GM19035 (cell line): ENCODE data around the gene OSBPL3.

Source experiments
- ATAC-seq: cut with Tn5 transposase; IDR thresholded peaks from one replicate; pipeline ENCODE4 v1.9.1; 2021; ENCODE audit not compliant: unreplicated experiment

OSBPL3 gene

GRCh38 chr7:24980534-24981170 lies 674 bp upstream of the OSBPL3 start:
- ATAC-seq = peak; percentile 15

- peak; percentile 51 for ATAC-seq
Measured at GRCh38 chr7:24979470-24979862, 512 bp downstream of the OSBPL3 start.

GRCh38 chr7:24978843-24979469 lies 1.0 kb downstream of the OSBPL3 start:
- peak; percentile 0 for ATAC-seq

DNA sequence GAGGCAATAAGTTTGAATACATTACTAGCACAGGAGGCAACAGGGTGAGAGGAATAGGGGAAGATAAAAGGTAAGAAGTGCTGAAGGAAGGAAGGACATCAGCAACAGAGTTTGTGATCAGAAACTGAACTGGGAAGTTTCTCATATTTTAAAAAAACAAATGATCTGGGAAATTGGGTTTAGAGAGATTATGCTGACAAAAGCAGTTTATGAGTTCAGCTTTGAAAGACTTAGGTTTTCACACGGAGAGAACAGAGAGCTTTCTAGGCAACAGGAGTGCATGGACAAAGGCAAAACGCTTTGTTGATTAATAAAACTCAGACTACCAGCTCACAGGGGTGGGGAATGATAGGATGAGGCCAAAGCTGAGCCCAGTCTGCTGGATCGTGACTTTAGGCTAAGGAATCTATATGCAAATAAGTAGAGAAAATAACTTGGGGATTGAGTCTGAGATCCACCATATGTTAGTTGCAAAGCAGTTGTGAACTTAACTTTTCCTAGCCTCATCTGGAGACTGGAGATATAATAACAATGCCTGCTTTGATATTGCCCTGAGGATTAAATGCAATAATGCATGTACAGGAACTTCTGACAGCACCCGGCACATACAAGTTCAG lies 4.2 kb downstream of the OSBPL3 start:
- ATAC-seq = no peak

- no peak for ATAC-seq
Measured at GRCh38 chr7:24975172-24975571, 4.8 kb downstream of the OSBPL3 start.

DNA sequence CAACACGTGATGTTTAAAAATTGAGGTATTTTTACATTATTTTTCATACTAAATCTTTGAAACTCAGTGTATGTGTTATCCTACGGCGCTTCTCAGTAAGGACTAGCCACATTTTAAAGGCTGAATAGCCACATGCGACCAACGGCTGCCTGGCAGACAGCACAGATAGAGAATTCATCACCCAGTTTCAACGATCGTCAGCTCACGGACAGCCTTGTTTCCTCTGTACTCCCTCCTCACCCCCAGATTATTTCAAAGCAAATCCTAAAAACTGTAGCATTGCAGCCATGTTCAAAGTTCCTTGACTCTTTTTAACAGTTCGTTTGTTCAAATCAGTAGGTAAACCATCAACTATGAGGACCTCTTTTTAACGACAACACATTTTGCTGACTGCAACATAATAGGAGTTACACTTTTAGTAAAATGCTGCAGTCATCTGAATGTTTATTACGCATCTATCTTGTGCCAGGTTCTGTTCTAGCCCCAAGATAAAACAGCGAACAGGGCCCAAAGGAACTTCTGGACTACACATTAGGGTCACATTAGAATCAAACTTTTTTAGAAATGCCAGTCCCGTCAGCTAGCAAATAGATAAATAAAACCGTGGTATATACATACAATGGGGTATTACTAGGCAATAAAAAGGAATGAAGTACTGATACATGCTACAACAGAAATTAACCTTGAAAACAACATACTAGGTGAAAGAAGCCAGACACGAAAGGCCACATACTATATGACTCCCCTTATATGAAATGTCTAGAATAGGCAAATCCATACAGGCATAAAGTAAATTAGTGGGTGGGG lies 5.7 kb downstream of the OSBPL3 start:
- no peak for ATAC-seq

DNA sequence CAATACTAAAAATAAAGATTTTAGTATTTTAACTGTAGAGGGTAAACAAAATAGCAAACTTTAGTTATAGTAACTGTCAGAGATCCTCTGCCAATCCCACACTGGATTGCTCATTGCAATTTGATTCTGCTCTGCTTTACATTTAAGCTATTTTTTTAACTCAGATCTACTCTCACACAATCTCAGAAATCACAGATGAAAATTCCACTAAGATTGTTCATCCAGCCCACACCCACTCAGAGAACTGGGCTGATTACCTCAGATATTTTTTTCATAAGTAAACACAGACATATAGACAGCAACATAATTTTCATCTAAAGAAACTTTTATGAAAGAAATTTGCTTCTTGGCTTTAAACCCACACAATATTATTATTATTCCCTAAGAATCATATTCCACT lies 7.0 kb downstream of the OSBPL3 start:
- ATAC-seq = no peak

GRCh38 chr7:24972166-24972477 lies 7.9 kb downstream of the OSBPL3 start:
- no peak for ATAC-seq

- ATAC-seq = no peak
Measured at GRCh38 chr7:24971333-24972165, 8.4 kb downstream of the OSBPL3 start.

GRCh38 chr7:24970676-24971075 lies 9.3 kb downstream of the OSBPL3 start:
- ATAC-seq = no peak

DNA sequence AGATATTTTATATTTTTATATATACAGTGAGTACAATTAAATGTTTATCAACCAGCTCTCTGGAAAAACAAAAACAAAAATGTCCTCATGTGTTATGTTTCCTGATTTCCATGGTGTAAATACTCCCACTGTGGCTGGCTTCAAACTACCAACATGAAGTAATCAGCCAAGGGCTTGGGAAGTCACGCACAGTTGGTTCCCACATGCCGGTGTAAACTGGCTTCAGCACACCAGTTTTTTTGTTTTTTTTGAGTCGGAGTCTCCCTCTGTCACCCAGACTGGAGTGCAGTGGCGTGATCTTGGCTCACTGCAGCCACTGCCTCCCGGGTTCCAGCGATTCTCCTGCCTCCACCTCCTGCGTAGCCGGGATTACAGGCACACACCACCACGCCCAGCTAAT lies 11.8 kb downstream of the OSBPL3 start:
- ATAC-seq = no peak

DNA sequence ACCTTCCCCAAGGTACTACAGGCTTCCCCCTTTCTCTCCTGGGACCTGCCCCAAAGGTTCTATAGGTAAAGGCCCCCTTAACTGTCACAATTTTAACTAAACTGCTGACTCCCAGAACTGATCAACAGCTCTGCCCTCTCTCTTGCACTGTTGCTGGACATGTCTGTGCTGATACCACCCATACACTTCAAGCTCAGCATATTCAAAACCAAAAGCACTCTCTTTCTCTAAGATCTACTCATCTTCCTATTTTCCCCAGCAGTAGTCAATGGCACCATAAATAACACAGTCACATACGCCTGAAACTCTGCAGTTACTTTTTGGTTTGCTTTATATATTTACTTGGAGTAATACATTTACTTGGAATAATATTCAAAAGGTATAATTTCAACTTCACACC lies 12.3 kb downstream of the OSBPL3 start:
- no peak for ATAC-seq

GRCh38 chr7:24966802-24967201 lies 13.2 kb downstream of the OSBPL3 start:
- no peak for ATAC-seq

DNA sequence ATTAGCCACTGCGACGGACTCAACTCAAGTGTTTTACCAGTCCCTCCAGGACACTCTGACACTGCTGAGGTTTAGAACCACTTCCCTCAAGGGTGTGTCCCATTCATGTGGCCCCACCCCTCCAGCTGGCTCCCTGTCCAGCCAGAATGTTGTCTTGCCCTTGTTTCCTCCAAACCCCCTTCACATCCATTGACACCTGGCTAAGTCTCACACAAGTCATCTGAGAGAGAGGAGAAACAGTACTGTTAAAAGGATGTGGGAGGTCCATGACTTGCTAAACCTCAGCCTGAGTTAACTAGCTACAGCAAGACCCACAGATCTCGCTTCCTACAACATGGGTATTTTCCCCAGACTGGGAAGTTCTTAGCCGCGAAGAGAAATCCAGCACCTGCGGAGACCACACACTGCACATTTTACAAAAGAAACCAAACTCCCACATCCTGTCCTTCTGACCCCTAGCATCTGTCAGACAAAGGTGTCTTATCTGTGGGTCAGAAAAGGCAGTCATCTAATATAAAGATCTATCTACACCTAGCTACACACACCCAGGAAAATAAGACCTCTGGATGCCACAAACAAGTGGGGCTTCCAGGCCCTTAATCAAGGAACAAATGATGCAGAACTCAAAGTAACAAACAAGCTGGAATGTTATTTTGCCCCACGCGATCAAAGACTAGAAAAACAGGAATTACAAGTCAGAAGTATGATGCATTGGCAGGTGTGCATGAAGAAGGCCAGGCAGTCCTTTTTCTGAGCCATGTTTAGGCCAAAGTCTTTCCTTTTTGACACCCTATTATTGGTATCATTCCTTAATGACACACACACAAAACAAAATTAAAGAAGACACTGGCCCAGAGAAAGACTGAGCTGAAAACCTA lies 13.9 kb downstream of the OSBPL3 start:
- ATAC-seq = peak; percentile 83

- no peak for ATAC-seq
Measured at GRCh38 chr7:24964191-24964590, 15.8 kb downstream of the OSBPL3 start.

DNA sequence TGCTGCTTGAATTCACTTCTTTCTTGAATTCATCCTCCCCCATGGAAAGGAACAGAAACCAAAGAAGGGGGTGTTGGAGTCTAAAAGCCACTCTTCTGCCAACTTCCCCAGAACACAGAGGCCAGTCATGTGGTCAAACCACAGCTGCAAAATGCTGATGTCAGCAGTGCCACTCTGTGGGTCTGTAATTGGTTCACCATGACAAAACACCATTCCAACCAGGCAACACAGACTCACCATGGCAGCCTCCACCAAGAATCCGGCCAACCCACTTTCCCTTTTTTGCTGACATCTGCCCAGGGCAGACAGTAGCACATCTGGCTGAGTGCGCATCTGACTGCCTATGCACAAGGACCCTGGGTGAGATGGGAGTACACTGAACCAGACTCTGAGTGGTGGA lies 16.8 kb downstream of the OSBPL3 start:
- peak; percentile 25 for ATAC-seq

- ATAC-seq = no peak
Measured at GRCh38 chr7:24962418-24962962, 17.5 kb downstream of the OSBPL3 start.

DNA sequence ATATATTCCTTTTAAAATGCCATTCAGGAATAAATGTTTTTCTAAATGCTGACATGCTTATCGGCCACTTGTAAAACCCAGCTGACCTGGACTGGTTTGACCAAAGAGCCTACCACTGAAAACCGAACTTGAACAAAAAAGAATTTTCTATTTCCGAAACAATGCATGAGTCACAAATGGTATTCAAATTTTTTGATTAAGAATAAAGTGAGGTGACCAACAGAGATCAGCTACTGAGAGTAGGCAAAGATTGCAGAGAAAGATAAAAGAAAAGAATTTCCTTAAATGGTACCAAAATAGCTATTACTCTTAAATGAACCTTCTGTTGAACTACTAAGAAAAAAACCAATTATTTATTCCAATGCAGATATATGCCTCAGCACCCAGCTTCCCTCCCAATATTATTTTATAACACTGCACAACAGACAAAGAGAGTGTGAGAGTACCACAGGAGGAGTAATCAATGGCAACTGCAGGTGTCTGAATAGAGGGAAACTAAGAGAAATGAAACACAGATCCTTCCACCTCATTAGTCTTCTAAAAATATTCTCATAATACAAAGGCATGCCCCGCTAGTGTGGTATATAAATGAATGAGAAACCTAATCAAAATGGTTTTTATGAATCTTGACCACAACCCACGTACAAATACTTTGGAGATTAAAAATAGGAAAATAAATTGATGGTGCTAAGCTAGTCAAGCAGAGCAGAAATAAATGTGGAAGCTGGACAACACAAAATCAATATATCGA lies 20.1 kb downstream of the OSBPL3 start:
- ATAC-seq = no peak

GRCh38 chr7:24958399-24958798 lies 21.6 kb downstream of the OSBPL3 start:
- no peak for ATAC-seq
